GM12874 (cell line): ENCODE data around the gene C11orf98.

ENCODE experiments used
- TF ChIP-seq, protein P1 (sequence below): IDR thresholded peaks from 2 replicates; pipeline ENCODE4 v1.5.1; 2011; ENCODE audit warnings: low read depth, mild to moderate bottlenecking, control low read depth, low read length, moderate library complexity; ENCODE audit not compliant: insufficient read depth

The C11orf98 gene

GRCh38 chr11:62678433-62678769 is 13.4 kb upstream of the C11orf98 start:
- TF ChIP-seq, protein P1, sequence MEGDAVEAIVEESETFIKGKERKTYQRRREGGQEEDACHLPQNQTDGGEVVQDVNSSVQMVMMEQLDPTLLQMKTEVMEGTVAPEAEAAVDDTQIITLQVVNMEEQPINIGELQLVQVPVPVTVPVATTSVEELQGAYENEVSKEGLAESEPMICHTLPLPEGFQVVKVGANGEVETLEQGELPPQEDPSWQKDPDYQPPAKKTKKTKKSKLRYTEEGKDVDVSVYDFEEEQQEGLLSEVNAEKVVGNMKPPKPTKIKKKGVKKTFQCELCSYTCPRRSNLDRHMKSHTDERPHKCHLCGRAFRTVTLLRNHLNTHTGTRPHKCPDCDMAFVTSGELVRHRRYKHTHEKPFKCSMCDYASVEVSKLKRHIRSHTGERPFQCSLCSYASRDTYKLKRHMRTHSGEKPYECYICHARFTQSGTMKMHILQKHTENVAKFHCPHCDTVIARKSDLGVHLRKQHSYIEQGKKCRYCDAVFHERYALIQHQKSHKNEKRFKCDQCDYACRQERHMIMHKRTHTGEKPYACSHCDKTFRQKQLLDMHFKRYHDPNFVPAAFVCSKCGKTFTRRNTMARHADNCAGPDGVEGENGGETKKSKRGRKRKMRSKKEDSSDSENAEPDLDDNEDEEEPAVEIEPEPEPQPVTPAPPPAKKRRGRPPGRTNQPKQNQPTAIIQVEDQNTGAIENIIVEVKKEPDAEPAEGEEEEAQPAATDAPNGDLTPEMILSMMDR, result no peak

GRCh38 chr11:62677714-62678113 is 12.7 kb upstream of the C11orf98 start:
- TF ChIP-seq, protein P1, result no peak

DNA sequence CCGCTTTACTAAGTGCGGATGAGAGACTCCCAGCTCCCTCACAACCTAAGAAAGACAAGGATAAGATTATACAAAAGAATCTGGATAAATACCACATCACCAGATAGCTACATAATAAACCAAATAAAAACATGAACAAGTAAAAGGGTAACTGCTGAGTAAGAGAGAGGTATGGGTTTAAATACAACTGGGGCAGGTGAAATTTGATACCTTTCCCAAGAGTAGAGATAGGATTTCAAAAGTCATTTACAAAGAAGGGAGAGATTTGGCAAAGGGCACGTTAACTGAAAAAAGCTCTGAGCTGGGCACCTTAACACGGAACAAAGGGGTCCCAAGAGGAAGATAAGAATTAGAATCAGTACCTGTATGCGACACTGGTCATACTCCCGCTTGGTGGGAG is 12.1 kb upstream of the C11orf98 start:
- TF ChIP-seq, protein P1, result no peak

- TF ChIP-seq, protein P1, result no peak
Observed at GRCh38 chr11:62676698-62677097, 11.7 kb upstream of the C11orf98 start.

DNA sequence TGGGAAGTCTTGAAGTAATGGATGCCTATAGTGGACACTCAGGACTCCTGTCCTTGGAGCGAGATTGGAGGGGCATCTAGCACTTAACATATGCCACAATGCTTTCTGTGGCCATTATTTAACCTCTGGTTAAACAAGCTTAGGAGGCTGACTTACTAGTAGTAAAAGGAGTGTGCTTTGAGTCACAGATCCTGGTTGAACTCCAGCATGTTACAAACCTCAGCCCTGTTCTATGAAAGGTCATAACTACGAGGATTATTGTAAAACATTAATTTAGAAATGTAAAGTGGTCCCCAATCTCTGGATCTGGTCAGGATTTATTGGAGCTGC is 8.2 kb upstream of the C11orf98 start:
- TF ChIP-seq, protein P1, result no peak

GRCh38 chr11:62671608-62672389 is 6.8 kb upstream of the C11orf98 start, which contains the start of the genes LBHD1 and UQCC3:
Gene LBHD1 (minus strand): TSS chr11:62672267. CDS start chr11:62670031, 2,236 bp downstream.
Gene UQCC3 (plus strand): TSS chr11:62671673. CDS start chr11:62671746, 73 bp downstream.
- TF ChIP-seq, protein P1, result no peak

DNA sequence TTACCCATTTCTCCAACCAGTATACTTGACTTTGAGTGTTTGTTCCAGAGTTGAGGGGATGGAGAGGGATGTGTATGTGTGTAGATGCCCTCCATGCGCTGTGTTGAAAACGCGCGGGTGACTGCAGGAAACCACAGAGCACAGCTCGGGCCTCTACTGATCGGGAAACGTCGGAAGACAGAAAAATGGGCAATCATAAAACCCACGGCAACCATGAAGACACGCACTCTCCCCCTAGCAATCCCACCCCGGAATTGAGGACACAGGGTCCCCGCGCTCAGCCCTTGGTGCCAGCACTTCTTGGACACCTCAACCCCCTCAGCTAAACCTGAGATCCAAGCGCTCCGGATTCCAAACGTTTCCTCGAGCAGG is 6.2 kb upstream of the C11orf98 start:
- TF ChIP-seq, protein P1, result no peak
